ENCODE results near the gene VSTM2B.

DNA sequence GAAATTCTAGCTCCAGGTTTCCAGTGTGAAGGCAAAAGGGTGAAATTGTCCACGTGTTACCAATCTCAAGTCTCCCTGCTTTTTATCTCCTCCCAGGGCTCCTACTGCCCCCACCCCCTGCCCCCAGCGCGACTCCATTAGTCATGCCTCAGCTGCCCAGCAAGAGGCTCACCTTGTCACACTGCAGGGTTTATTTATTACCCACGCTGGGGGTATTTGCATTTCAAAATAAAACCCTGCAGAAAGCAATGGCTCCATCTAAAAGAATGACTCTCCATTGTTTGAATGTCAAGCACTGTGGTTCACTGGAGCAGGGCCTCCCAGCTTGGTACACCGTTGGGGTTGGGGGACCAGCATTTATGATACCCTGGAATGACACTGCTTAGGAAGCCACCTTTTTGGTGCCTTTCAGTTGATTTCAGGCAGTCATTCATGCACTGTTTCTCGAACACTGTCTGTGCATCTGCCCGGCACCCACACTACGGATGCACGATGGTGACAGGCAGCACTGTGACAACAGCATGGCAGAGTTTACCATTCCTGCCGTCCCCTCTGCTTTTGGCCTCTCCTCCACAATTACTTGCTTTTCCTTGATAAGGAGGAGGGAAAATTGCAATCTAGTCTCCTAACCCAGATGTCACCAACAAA is 70.4 kb downstream of the VSTM2B start:
- TF ChIP-seq, protein P1, sequence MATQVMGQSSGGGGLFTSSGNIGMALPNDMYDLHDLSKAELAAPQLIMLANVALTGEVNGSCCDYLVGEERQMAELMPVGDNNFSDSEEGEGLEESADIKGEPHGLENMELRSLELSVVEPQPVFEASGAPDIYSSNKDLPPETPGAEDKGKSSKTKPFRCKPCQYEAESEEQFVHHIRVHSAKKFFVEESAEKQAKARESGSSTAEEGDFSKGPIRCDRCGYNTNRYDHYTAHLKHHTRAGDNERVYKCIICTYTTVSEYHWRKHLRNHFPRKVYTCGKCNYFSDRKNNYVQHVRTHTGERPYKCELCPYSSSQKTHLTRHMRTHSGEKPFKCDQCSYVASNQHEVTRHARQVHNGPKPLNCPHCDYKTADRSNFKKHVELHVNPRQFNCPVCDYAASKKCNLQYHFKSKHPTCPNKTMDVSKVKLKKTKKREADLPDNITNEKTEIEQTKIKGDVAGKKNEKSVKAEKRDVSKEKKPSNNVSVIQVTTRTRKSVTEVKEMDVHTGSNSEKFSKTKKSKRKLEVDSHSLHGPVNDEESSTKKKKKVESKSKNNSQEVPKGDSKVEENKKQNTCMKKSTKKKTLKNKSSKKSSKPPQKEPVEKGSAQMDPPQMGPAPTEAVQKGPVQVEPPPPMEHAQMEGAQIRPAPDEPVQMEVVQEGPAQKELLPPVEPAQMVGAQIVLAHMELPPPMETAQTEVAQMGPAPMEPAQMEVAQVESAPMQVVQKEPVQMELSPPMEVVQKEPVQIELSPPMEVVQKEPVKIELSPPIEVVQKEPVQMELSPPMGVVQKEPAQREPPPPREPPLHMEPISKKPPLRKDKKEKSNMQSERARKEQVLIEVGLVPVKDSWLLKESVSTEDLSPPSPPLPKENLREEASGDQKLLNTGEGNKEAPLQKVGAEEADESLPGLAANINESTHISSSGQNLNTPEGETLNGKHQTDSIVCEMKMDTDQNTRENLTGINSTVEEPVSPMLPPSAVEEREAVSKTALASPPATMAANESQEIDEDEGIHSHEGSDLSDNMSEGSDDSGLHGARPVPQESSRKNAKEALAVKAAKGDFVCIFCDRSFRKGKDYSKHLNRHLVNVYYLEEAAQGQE (IDR thresholded peaks at IDR 0.05; ENCODE audit: insufficient read depth in 1 of 2, low read depth in 2 of 2, low read length in 2 of 2), result no peak
- TF ChIP-seq TAF1 (IDR thresholded peaks at IDR 0.05; ENCODE audit: borderline replicate concordance, insufficient read depth, low read length) (no peak), POLR2AphosphoS5 (IDR thresholded peaks at IDR 0.05; ENCODE audit: low read depth, low read length) (no peak)
